Measurements from ENCODE around the gene DNAH17. TPM values are rescaled to one million over a fixed set of nuclear protein-coding genes. Genes with fewer than 3 reads are reported as not detected.

Gene DNAH17
- total and polyA plus RNA-seq, 2 donors (not counting 3 experiments of a cell fraction or from before 2014, with no cell fraction given) = not detected

DNA sequence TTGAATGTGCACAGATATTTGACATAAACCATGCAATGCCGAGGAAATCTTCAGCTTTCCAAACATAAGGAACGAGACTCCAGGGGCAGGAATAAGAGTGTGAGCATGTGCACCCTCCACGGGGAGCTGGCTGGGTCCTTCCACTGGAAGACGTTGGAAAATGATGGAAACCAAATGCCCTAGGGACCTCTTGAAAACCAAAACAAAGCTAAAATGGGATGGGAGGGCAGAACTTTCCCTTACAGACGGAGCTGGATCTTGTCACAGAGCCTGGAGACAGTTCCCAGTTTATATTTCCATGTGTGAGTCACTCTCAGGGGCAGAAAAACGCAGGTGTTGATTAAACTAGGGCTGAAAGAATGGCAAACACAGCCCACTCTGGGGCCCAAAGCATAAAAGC is 34.4 kb upstream of the DNAH17 start:
- Histone ChIP-seq H3K4me2 (ENCODE audit: insufficient read depth, low read length) (no peak overlapping the region), H3K79me2 (ENCODE audit: control insufficient read depth, insufficient read depth, low read length) (no peaks in the 10 kb centered on the region), H3K9me1 (replicated peaks; ENCODE audit: control insufficient read depth, extremely low read depth, insufficient read depth, low read length) (no peaks in the 10 kb centered on the region), H3K4me3 (replicated peaks in 1 of 3; ENCODE audit: insufficient read depth in 1 of 3, low read depth in 1 of 3, low read length in 3 of 3) (no peak overlapping the region), H2AFZ (ENCODE audit: low read depth, low read length) (no peak overlapping the region), H3K4me1 (ENCODE audit: control insufficient read depth, extremely low read depth, insufficient read depth, low read length) (no peaks in the 10 kb centered on the region), H3K27me3 (ENCODE audit: control insufficient read depth in 2 of 2, insufficient read depth in 2 of 2, low read length in 2 of 2) (peaks cover 7% of the 10 kb centered on the region in 2 experiments), H4K20me1 (replicated peaks; ENCODE audit: control insufficient read depth, extremely low read depth, insufficient read depth, low read length) (no peaks in the 10 kb centered on the region), H3K36me3 (ENCODE audit: control insufficient read depth in 2 of 2, extremely low read depth in 1 of 2, insufficient read depth in 2 of 2, low read length in 2 of 2) (no peaks in the 10 kb centered on the region), H3K9ac (replicated peaks; ENCODE audit: extremely low read depth, insufficient read depth, low read length) (no peak overlapping the region), H3K9me3 (replicated peaks; ENCODE audit: control insufficient read depth, insufficient read depth, low read length) (no peaks in the 10 kb centered on the region), H3K27ac (ENCODE audit: insufficient read depth, low read depth, low read length) (no peak overlapping the region)
- TF ChIP-seq GATA2 (IDR thresholded peaks at IDR 0.05; ENCODE audit: insufficient read depth, insufficient read length, low read depth, low read length) (no peak), FOS (IDR thresholded peaks at IDR 0.05; ENCODE audit: borderline replicate concordance, insufficient read depth, low read length) (no peak), POLR2AphosphoS5 (IDR thresholded peaks at IDR 0.05; ENCODE audit: insufficient read depth, low read depth, low read length) (no peak), POLR2A (IDR thresholded peaks at IDR 0.05; ENCODE audit: low read depth, low read length) (no peak), EZH2 (IDR thresholded peaks at IDR 0.05; ENCODE audit: borderline replicate concordance, low read depth, low read length, severe bottlenecking) (no peak), MYC (IDR thresholded peaks at IDR 0.05; ENCODE audit: low read depth, low read length) (no peak), JUN (IDR thresholded peaks at IDR 0.05; ENCODE audit: borderline replicate concordance, insufficient read depth, insufficient read length, low read depth) (no peak)
- TF ChIP-seq, protein P1, sequence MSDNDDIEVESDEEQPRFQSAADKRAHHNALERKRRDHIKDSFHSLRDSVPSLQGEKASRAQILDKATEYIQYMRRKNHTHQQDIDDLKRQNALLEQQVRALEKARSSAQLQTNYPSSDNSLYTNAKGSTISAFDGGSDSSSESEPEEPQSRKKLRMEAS (IDR thresholded peaks at IDR 0.05; ENCODE audit: insufficient read depth, insufficient read length) = no peak
- TF ChIP-seq, protein P2, sequence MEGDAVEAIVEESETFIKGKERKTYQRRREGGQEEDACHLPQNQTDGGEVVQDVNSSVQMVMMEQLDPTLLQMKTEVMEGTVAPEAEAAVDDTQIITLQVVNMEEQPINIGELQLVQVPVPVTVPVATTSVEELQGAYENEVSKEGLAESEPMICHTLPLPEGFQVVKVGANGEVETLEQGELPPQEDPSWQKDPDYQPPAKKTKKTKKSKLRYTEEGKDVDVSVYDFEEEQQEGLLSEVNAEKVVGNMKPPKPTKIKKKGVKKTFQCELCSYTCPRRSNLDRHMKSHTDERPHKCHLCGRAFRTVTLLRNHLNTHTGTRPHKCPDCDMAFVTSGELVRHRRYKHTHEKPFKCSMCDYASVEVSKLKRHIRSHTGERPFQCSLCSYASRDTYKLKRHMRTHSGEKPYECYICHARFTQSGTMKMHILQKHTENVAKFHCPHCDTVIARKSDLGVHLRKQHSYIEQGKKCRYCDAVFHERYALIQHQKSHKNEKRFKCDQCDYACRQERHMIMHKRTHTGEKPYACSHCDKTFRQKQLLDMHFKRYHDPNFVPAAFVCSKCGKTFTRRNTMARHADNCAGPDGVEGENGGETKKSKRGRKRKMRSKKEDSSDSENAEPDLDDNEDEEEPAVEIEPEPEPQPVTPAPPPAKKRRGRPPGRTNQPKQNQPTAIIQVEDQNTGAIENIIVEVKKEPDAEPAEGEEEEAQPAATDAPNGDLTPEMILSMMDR (IDR thresholded peaks at IDR 0.05; ENCODE audit: extremely low read depth in 1 of 2, insufficient read depth in 1 of 2, low read depth in 1 of 2, low read length in 2 of 2) = no peak
- dilution Hi-C loops (cut with MboI; ENCODE audit: extremely low pct_ligation_motif_present, low sequenced_read_pairs) = no loop called here
- ChIA-PET POLR2A (no interaction called here), CTCF (interaction anchor here (0.6 to 1.3 kb wide), 5 partner anchors 15 to 176 kb away, joined by 3 read pairs; no protein-coding TSS in a partner anchor)
- intact Hi-C loops (cut with micrococcal nuclease) = no loop called here
- DNase-seq (ENCODE audit: low read depth, low spot score) (no peak), FAIRE-seq (no peak)
- BruUV-seq (replicated peaks) = no TSS peak

Data from endothelial cell of umbilical vein (primary cell).